Sigmoid colon (tissue), 7 donors: ENCODE measurements around the gene ITGB2. TPM values are rescaled to one million over a fixed set of nuclear protein-coding genes. Genes with fewer than 3 reads are reported as not detected.

Experiments
- DNase-seq: peaks from one replicate; pipeline ENCODE4 v3.0.0-alpha.2; 2019
- H3K27ac ChIP-seq, 4 donors: fragments of 200-600 bp; sonication (generic); one replicate each; pipeline ENCODE4 v1.5.1; 2016 to 2019; ENCODE audit warnings: mild to moderate bottlenecking in 1 of 4
- H3K27me3 ChIP-seq, 3 donors: fragments of 200-600 bp; sonication (generic); one replicate each; pipeline ENCODE4 v1.5.1; 2019; ENCODE audit warnings: mild to moderate bottlenecking in 1 of 3
- H3K36me3 ChIP-seq, 4 donors: fragments of 200-600 bp; sonication (generic); one replicate each; pipeline ENCODE4 v1.5.1; 2016 to 2019
- H3K4me1 ChIP-seq, 4 donors: fragments of 200-600 bp; sonication (generic); one replicate each; pipeline ENCODE4 v1.5.1; 2017 to 2019
- H3K4me3 ChIP-seq, 4 donors: fragments of 200-600 bp; sonication (generic); one replicate each; pipeline ENCODE4 v1.5.1; 2017 to 2019; ENCODE audit warnings: mild to moderate bottlenecking in 2 of 4, moderate library complexity in 1 of 4
- H3K9me3 ChIP-seq, 4 donors: fragments of 200-600 bp in 3 of 4; sonication (generic) in 3 of 4; one replicate each; pipeline versions ENCODE4 v1.5.1 to v1.6.1; 2013 to 2019
- EP300 ChIP-seq, 4 donors: sonication (generic); formaldehyde crosslinking; IDR thresholded peaks; one replicate each; pipeline ENCODE4 v1.6.1; 2017; ENCODE audit warnings: antibody characterized with exemption in 4 of 4
- POLR2A ChIP-seq, 2 donors: fragments of 450-650 bp; IDR thresholded peaks; one replicate each; pipeline ENCODE4 v1.6.1; 2016; ENCODE audit warnings: antibody characterized with exemption in 2 of 2, mild to moderate bottlenecking in 2 of 2, moderate library complexity in 2 of 2
- POLR2AphosphoS5 ChIP-seq, 4 donors: sonication (generic); formaldehyde crosslinking; IDR thresholded peaks; one replicate each; pipeline ENCODE4 v1.6.1; 2017; ENCODE audit warnings: antibody characterized with exemption in 4 of 4
- WGBS, 2 donors: extraction: QIAGEN DNeasy Blood & Tissue Kit; methylation state at CpG; one replicate each; pipeline ENCODE4 v1.1.7; 2013; 5-methylcytosine and 5-hydroxymethylcytosine counted together
- intact Hi-C: fragments of 100-400 bp; cut with DNase I; formaldehyde crosslinking; loops from one replicate; pipeline ENCODE4 v1.15.1; 2023
- polyA plus RNA-seq, 3 donors: library from polyadenylated mRNA; stranded (reverse); fragments of 200-250 nt; gene quantifications; one replicate each; pipeline ENCODE4 v1.2.3, GENCODE V29; 2013
- total RNA-seq, 4 donors: library from RNA; depleted of rRNA; stranded (reverse); fragments of >200 nt; gene quantifications; one replicate each; pipeline ENCODE4 v1.1.0, GENCODE V29; 2016
- TF ChIP-seq, protein P1 (sequence below), 4 experiments: fragments of 450-650 bp in 3 of 4; fragments of 200-600 bp in 1 of 4; IDR thresholded peaks; one replicate each; pipeline ENCODE4 v1.5.1; 2016 to 2019; ENCODE audit warnings: antibody characterized with exemption in 4 of 4, mild to moderate bottlenecking in 3 of 4, moderate library complexity in 2 of 4
- donor health status: healthy with polysubstance abuse.
- donor health status: Bipolar disorder and iron deficiency.
- donor health status: healthy.

The ITGB2 gene
- total and polyA plus RNA-seq, 7 donors: 14.7 to 103 (median 55.9) TPM

GRCh38 chr21:44944596-44944995 lies 23.9 kb upstream of the ITGB2 start:
- Histone ChIP-seq H3K4me3 (no peak overlapping the region), H3K27me3 (no peaks in the 10 kb centered on the region), H3K9me3 (no peaks in the 10 kb centered on the region), H3K36me3 (peaks cover 0 to 39% (median 7%) of the 10 kb centered on the region in 4 donors), H3K4me1 (peaks cover 0 to 24% (median 24%) of the 10 kb centered on the region in 4 donors), H3K27ac (no peak overlapping the region)
- TF ChIP-seq EP300 (IDR thresholded peaks at IDR 0.05): no peak
- DNase-seq: peak; percentile 20
- WGBS, 2 donors: 94 to 95% methylated on average over 10 of the region's 10 CpGs
- intact Hi-C loops: no loop called here

DNA sequence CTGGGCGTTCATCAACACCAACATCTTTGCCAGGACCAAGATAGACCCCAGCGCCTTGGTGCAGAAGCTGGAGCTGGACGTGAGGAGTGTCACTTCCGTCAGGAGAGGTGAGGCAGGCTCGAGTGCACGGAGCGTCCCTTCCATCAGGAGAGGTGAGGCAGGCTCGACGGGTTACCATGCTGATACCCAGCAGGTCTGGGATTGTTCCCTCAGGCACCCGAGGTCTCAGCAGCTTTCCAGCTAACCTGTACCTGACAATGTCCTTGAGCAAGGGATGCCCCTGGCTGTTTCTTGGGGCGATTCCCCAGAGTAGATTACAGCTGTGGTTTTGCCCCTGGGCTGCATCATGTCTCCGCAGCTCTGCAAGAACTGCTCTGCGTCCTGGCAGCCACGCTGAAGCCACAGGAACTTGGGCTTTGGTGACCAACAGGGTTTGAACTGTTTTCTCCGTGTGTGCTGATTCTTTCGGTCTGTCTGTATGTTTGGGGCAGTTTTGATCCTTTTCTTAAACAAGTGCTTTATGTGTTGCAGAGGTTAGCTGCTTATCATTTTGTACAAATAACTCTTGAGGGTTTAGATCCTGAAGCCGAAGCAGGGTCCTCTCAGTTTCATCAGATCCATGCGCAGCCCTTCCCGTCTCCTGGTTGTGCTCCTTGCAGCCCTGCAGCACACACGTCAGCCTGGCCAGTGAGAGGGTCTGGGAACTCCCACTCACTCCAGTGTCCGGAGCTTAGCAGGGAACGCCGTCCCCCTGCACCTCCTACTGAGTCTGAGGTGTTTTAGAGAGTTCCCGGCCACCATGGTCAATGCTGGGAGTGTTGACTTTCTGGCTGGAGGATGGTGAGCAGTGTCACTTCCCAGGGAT lies 23.2 kb upstream of the ITGB2 start:
- no peaks in the 10 kb centered on the region for H3K27me3 ChIP-seq
- intact Hi-C loops: no loop called here
- H3K9me3 ChIP-seq: no peaks in the 10 kb centered on the region
- WGBS, 2 donors: 92 to 95% methylated on average over 24 of the region's 24 CpGs
- no peak overlapping the region for H3K4me3 ChIP-seq
- TF ChIP-seq POLR2AphosphoS5 (IDR thresholded peaks at IDR 0.05): no peak
- TF ChIP-seq, protein P1, sequence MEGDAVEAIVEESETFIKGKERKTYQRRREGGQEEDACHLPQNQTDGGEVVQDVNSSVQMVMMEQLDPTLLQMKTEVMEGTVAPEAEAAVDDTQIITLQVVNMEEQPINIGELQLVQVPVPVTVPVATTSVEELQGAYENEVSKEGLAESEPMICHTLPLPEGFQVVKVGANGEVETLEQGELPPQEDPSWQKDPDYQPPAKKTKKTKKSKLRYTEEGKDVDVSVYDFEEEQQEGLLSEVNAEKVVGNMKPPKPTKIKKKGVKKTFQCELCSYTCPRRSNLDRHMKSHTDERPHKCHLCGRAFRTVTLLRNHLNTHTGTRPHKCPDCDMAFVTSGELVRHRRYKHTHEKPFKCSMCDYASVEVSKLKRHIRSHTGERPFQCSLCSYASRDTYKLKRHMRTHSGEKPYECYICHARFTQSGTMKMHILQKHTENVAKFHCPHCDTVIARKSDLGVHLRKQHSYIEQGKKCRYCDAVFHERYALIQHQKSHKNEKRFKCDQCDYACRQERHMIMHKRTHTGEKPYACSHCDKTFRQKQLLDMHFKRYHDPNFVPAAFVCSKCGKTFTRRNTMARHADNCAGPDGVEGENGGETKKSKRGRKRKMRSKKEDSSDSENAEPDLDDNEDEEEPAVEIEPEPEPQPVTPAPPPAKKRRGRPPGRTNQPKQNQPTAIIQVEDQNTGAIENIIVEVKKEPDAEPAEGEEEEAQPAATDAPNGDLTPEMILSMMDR (IDR thresholded peaks at IDR 0.05): no peak
- TF ChIP-seq POLR2A (IDR thresholded peaks at IDR 0.05): no peak
- H3K36me3 ChIP-seq: peaks cover 0 to 39% (median 7%) of the 10 kb centered on the region in 4 donors
- H3K27ac ChIP-seq: no peak overlapping the region
- peaks cover 0 to 29% (median 25%) of the 10 kb centered on the region in 4 donors for H3K4me1 ChIP-seq
- peak; percentile 48 for DNase-seq

- no peaks in the 10 kb centered on the region for H3K9me3 ChIP-seq
- H3K27ac ChIP-seq: no peak overlapping the region
- intact Hi-C loops: no loop called here
- no peak for TF ChIP-seq EP300 (IDR thresholded peaks at IDR 0.05)
- no peak for TF ChIP-seq POLR2AphosphoS5 (IDR thresholded peaks at IDR 0.05)
- TF ChIP-seq, protein P1 (IDR thresholded peaks at IDR 0.05): no peak
- TF ChIP-seq POLR2A (IDR thresholded peaks at IDR 0.05): no peak
- peaks cover 0 to 34% (median 27%) of the 10 kb centered on the region in 4 donors for H3K4me1 ChIP-seq
- no peaks in the 10 kb centered on the region for H3K27me3 ChIP-seq
- peaks cover 0 to 39% (median 7%) of the 10 kb centered on the region in 4 donors for H3K36me3 ChIP-seq
- no peak overlapping the region for H3K4me3 ChIP-seq
- 86 to 88% methylated on average over 15 of the region's 15 CpGs for WGBS, 2 donors
- DNase-seq: peak; percentile 52
Observed at GRCh38 chr21:44943005-44943685, 22.4 kb upstream of the ITGB2 start.

DNA sequence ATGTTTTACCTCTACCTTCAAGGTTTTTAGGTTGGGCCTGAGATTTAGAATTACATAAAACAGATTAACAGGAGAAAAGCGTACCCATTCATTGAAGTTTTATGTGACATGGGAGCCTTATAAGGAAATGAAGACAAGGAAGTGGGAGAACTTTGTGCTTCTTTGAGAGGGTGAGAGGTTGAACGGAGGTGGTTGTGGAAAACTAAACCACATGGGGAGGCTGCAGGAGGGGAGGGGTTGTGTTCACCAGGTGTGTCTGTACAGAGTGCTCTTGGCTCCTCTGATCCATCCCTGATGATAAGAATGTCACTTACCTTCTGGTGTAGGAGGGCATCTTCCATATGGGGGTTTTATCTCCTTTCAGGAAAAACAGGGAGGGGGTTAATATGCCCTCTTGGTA lies 21.9 kb upstream of the ITGB2 start:
- Histone ChIP-seq H3K27ac (no peak overlapping the region), H3K27me3 (no peaks in the 10 kb centered on the region), H3K9me3 (no peaks in the 10 kb centered on the region), H3K4me1 (peaks cover 0 to 34% (median 27%) of the 10 kb centered on the region in 4 donors), H3K4me3 (no peak overlapping the region), H3K36me3 (peaks cover 0 to 35% (median 7%) of the 10 kb centered on the region in 4 donors)
- 32 to 45% methylated on average over 2 of the region's 2 CpGs for WGBS, 2 donors
- no peak for TF ChIP-seq POLR2AphosphoS5 (IDR thresholded peaks at IDR 0.05)
- TF ChIP-seq, protein P1 (IDR thresholded peaks at IDR 0.05): no peak
- no peak for TF ChIP-seq EP300 (IDR thresholded peaks at IDR 0.05)
- no peak for TF ChIP-seq POLR2A (IDR thresholded peaks at IDR 0.05)
- peak; percentile 2 for DNase-seq
- intact Hi-C loops: no loop called here

GRCh38 chr21:44941567-44941966 lies 20.9 kb upstream of the ITGB2 start:
- no peak overlapping the region for H3K27ac ChIP-seq
- peaks cover 0 to 27% (median 5%) of the 10 kb centered on the region in 4 donors for H3K36me3 ChIP-seq
- no peaks in the 10 kb centered on the region for H3K9me3 ChIP-seq
- no peak overlapping the region for H3K4me3 ChIP-seq
- H3K27me3 ChIP-seq: no peaks in the 10 kb centered on the region
- H3K4me1 ChIP-seq: peaks cover 0 to 34% (median 27%) of the 10 kb centered on the region in 4 donors
- peak; percentile 42 for DNase-seq
- TF ChIP-seq EP300 (IDR thresholded peaks at IDR 0.05) (no peak), POLR2A (IDR thresholded peaks at IDR 0.05) (no peak)
- intact Hi-C loops: no loop called here
- WGBS, 2 donors: 72 to 87% methylated on average over 8 of the region's 8 CpGs
